Right ventricle myocardium superior (tissue), 1 donor: Measurements from ENCODE around the gene SKIC2. TPM values are rescaled to one million over a fixed set of nuclear protein-coding genes. Genes with fewer than 3 reads are reported as not detected.
A peak's percentile ranks its signal among the peaks of the same experiment; 100 is the strongest.
"Not testable (repeated sequence)": the region's sequence is repeated elsewhere in the genome, so short reads cannot be mapped to it uniquely, and the experiment has no call there.

ENCODE experiments used
- ATAC-seq: fragments of 200-7000 bp; cut with Tn5 transposase; one replicate; pipeline ENCODE4 v1.9.1; 2020; ENCODE audit warnings: mild to moderate bottlenecking; ENCODE audit not compliant: poor library complexity
- DNase-seq: peaks from one replicate; pipeline ENCODE4 v3.0.0-alpha.2; 2020
- intact Hi-C: fragments of 100-400 bp; cut with DNase I; formaldehyde crosslinking; loops from one replicate; pipeline ENCODE4 v1.11.2; 2022
- total RNA-seq: library from RNA; stranded (reverse); fragmentation: NEBNext Ultra II Directional; extraction: Animal tissue kit (Norgen Biotek cat#: 25700); gene quantifications from one replicate; pipeline ENCODE4 v1.2.1, GENCODE V29; 2021
- donor health status: DM: no; HTN: yes; CAD: no; lungs with severe emphysema.

The SKIC2 gene
- total RNA-seq, 1 donor from 2014 or later = 33.6 TPM

DNA sequence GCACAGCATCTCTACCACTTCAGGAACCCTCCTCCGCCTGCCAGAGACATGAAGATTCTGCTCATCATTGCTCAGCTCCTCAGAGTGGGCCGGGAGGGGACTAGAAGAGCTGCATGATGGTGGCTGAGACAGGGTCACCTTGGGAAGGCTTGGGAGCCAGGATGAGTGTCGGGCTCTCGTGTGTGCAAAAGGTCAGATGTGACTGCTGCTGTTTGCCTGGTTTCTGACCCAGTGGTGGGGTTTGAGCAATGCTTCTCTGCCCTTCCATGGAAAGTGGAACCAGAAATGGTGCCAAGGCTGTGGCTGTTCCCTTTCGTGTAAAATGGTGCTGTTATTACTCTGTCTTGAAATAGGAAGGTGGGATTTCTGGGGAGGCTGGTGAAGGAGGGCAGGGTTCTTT, 22.0 kb downstream of the SKIC2 start:
- DNase-seq, intact Hi-C loops, ATAC-seq: not testable (repeated sequence)

DNA sequence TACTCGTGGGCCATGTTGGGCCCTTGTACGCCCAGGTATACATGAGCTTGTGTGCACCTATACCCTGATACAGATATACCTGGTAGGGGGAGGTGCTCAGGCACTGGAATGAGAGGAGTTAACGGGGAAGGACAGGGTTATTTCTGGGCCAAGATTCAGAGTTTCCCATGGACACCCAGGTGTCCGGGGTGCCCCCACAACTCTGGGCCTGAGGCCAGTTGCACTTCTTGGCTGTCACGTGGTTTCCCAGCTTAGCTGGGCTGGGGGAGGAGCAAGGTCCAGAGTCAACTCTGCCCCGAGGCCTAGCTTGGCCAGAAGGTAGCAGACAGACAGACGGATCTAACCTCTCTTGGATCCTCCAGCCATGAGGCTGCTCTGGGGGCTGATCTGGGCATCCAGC, 22.8 kb downstream of the SKIC2 start, which contains the start of gene C4A:
Gene C4A, plus strand, starts transcription at position 314 of the 400 bp plus-strand sequence. Its CDS starts 51 bp downstream, at position 365.
- ATAC-seq = peak; percentile 87

DNA sequence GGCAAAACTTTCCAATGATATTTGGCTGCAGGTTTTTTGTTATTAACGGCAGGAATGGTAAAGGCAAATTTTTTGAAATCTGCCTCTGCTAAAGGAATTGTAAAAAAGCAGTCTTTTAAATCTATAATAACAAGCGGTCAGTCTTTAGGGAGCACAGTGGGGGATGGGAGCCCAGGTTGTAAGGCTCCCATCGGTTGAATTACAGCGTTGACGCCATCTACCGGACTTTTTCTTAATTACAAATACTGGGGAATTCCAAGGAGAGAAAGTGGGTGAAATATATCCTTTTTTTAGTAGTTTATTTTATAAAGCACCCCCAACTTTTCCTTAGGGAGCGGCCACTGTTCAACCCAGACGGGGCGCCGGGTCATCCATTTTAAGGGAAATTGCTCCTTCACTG, 30.4 kb downstream of the SKIC2 start:
- DNase-seq, ATAC-seq, intact Hi-C loops: not testable (repeated sequence)

More for the DNA sequence above, 22.8 kb downstream of the SKIC2 start, which contains the start of gene C4A:
- intact Hi-C loops, DNase-seq: not testable (repeated sequence)

DNA sequence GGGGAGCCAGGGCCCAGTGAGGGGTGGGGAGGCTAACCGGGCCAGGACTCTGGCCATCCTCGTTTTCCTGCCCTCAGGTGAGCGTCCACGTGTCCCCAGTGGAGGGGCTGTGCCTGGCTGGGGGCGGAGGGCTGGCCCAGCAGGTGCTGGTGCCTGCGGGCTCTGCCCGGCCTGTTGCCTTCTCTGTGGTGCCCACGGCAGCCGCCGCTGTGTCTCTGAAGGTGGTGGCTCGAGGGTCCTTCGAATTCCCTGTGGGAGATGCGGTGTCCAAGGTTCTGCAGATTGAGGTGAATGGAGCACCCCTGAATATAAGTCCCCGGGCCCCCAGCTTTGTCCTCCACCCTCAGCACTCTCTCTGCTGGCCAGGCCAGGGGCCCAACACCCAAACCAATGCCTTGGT, 35.4 kb downstream of the SKIC2 start:
- intact Hi-C loops, ATAC-seq, DNase-seq: not testable (repeated sequence)

DNA sequence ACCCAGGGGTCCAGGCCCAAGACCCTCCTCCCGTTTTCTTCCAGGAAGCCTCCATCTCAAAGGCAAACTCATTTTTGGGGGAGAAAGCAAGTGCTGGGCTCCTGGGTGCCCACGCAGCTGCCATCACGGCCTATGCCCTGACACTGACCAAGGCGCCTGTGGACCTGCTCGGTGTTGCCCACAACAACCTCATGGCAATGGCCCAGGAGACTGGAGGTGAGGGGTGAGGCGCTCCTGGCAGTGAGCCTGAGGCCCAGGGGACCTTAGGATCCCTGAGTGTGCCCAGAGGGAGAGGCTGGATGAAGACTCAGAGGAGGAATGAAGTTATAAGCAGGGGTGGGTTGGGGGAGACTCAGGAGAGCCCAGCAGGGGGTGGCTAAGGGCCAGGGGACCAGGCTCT, 37.4 kb downstream of the SKIC2 start:
- DNase-seq, ATAC-seq, intact Hi-C loops: not testable (repeated sequence)

DNA sequence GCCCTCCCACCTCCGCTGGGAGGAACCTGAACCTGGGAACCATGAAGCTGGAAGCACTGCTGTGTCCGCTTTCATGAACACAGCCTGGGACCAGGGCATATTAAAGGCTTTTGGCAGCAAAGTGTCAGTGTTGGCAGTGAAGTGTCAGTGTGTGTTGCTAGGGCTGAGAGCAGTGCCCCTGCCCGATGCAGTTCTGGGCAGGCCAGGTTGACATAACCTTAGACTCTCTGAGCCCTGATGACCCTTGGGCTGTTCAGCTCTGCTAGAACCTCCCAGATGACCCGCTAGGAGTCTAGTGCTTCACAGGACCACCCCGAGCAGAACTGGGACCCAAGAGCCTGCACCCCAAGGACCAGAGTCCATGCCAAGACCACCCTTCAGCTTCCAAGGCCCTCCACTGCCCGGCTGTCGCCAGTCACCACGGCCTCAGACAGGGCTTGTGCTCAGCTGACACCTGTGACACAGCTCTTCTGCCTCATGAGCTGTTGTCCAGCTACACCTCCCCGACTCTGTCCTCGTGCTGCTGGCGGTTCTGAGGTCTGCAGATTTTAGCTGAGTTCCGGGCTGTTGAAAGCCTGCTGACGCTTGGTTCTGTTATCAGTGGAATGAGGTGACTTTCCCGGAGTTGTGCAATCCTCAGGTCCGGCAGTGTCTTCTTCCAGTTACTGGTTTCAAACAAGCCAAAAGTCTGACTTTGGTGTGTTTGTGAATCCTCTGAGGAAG, 43.7 kb downstream of the SKIC2 start:
- intact Hi-C loops, DNase-seq: not testable (repeated sequence)
- peak; percentile 59 for ATAC-seq

DNA sequence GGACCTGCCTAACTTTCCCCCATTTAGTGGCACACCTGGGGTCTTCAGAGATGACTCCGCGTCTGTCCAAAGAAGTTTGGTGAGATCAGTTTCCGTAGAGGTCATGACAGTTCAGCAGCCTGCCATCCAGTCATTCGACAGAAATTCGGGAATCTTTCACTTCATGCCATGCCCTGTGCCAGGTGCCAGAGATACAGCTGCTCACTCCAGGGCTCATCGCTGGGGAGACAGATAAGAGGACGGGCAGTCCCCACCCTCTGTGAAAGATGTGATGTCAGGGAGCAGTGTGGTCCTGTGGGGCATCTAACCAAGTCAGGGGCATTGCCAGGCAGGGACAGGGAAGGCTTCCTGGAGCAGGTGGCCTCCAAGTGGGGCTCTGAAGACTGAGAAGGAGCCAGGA, 44.3 kb downstream of the SKIC2 start:
- intact Hi-C loops, DNase-seq, ATAC-seq: not testable (repeated sequence)

DNA sequence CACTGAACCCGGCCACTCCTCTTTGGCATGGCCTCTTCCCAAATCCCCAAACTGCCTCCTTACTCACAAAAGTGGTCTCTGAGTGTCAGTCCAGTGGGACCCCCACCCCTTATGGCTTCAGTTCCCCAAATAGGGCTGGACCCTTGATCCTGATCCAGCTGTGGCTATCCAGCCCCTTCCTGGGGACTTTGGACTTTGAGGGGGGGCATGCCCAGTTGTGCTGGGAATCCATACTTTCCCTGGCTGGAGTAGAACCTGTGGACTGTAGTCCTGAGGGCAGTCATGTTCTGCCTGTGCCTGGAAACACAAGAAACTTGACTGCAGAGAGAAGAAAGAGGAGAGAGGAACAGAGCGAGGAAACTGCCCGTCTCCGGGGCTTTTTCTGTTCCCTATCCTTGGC, 45.4 kb downstream of the SKIC2 start:
- DNase-seq, ATAC-seq, intact Hi-C loops: not testable (repeated sequence)

DNA sequence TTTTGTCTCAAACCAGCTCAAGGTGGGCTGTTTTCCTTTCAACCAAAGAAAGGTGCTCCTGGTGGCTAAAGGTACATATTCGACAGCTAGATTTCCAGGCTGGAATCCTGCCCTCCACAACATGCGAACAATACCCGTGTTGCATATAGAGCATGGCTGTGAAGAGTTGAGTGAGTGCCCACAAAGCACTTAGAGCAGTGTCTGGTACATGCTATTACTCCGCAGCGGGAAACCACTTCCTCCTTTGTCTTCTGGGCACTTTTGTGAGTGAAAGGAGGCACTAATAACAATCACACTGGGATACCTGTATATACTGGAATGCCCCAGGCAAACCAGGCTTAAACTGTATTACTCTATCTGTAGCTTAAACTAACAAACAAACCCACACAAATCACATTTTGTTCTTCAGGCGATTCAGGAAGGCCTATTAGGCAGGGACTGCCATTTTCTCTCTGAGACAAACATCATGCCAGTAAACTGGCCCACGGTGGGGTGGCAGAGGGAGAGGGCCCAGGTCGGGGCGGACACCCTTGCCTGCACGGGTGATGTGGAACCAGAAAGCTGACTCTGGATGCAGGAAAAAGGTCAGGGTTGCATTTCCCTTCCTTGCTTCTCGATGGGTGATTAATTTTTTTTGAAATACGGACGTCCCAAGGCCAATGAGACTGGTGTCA, 46.0 kb downstream of the SKIC2 start:
- intact Hi-C loops = not testable (repeated sequence)

DNA sequence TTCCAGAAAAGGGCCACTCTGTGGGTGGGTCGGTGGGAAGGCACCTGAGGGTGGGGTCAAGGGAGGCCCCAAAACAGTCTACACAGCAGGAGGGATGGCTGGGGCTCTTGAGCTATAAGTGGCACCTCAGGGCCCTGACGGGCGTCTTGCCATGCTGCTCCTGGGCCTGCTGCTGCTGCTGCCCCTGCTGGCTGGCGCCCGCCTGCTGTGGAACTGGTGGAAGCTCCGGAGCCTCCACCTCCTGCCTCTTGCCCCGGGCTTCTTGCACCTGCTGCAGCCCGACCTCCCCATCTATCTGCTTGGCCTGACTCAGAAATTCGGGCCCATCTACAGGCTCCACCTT, 46.5 kb downstream of the SKIC2 start:
- ATAC-seq = not testable (repeated sequence)

More for the DNA sequence above, 46.0 kb downstream of the SKIC2 start:
- ATAC-seq, DNase-seq: not testable (repeated sequence)

DNA sequence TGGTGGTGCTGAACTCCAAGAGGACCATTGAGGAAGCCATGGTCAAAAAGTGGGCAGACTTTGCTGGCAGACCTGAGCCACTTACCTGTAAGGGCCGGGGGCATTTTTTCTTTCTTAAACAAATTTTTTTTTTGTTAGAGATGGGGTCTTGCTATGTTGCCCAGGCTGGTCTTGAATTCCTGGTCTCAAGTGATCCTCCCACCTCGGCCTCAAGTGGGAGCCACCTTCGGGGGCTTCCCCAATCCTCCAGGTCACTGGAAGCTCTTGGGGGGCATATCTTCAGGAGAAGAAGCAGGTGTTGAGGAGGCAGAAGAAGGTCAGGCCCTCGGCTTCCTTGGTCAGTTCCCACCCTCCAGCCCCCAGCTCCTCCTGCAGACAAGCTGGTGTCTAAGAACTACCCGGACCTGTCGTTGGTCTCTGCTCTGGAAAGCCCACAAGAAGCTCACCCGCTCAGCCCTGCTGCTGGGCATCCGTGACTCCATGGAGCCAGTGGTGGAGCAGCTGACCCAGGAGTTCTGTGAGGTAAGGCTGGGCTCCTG, 47.1 kb downstream of the SKIC2 start:
- intact Hi-C loops, ATAC-seq, DNase-seq: not testable (repeated sequence)

More for the DNA sequence above, 46.5 kb downstream of the SKIC2 start:
- intact Hi-C loops, DNase-seq: not testable (repeated sequence)

DNA sequence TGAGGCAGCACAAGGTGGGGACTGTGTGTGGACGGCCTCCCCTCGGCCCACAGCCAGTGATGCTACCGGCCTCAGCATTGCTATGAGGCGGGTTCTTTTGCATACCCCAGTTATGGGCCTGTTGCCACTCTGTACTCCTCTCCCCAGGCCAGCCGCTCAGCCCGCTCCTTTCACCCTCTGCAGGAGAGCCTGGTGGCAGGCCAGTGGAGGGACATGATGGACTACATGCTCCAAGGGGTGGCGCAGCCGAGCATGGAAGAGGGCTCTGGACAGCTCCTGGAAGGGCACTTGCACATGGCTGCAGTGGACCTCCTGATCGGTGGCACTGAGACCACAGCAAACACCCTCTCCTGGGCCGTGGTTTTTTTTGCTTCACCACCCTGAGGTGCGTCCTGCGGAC, 48.1 kb downstream of the SKIC2 start:
- ATAC-seq, DNase-seq, intact Hi-C loops: not testable (repeated sequence)

DNA sequence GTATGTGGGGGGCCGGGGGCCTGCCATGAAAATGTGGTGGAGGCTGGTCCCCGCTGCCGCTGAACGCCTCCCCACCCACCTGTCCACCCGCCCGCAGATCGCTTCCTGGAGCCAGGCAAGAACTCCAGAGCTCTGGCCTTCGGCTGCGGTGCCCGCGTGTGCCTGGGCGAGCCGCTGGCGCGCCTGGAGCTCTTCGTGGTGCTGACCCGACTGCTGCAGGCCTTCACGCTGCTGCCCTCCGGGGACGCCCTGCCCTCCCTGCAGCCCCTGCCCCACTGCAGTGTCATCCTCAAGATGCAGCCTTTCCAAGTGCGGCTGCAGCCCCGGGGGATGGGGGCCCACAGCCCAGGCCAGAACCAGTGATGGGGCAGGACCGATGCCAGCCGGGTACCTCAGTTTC, 49.1 kb downstream of the SKIC2 start:
- intact Hi-C loops, ATAC-seq, DNase-seq: not testable (repeated sequence)

DNA sequence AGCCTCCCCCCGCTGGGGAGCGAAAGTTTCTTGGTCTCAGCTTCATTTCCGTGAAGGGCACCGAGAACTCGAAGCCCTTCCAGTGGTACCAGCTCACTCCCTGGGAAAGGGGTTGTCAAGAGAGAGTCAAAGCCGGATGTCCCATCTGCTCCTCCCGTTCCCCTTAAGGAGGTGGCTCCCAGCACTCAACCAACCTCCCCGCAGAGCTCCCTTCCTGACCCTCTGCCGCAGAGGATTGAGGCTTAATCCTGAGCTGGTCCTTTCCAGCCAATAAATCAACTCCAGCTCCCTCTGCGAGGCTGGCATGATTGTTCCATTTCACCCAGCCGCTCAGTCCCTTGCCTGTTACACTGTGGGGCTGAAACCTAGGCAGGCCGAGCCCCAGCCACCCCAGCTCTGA, 49.6 kb downstream of the SKIC2 start:
- DNase-seq, ATAC-seq, intact Hi-C loops: not testable (repeated sequence)

DNA sequence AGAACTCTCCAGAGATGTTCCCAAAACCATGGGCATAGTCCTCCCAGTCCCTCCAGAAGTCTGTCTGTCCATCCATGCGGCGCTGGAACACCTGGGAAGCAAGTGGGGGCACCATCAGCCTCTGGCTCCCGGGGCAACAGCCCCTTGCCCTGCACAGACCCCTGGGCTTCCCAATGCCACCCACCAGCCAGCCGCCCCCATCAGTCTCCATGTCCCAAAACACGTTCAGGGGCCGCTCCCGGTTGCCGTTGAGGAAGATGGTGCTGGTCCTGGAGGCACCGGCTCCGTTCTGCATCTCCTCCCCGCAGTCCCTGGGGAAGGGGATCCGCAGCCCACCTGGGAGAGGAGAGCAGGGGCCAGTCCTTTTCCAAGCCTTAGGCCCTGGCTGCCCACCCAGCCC, 50.6 kb downstream of the SKIC2 start:
- DNase-seq, intact Hi-C loops, ATAC-seq: not testable (repeated sequence)

DNA sequence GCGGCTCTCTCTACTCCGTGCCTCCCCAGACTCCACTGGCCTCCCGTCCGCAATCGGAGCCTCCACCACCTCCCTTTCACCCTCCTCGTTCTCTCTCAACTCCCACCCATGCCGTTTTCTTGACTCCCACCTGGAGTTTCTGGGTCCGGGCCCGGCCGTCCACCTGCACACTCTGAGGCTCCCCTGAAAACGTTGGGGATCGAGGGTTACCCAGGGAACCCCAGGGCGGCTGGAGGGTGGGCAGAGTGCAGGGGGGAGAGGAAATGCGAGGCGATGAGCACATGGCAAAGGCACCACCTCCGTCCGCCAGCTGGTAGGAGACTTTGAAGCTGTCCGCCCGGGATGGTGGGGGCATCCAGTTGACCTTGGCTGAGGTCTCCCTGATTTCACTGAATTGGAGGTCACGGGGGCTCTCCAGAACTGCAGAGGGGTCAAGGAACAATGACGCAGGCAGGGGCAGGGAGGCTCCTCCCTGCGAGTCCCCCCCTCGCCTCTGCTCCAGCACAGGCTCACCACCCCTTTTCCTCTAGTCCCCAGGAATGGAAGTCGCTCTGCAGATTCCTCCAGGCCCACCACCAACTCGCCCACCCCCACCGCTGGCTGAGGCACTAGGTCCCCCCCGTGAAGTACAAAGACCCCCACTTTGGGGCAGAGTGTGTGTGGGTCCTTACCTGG, 52.0 kb downstream of the SKIC2 start:
- intact Hi-C loops, ATAC-seq, DNase-seq: not testable (repeated sequence)

DNA sequence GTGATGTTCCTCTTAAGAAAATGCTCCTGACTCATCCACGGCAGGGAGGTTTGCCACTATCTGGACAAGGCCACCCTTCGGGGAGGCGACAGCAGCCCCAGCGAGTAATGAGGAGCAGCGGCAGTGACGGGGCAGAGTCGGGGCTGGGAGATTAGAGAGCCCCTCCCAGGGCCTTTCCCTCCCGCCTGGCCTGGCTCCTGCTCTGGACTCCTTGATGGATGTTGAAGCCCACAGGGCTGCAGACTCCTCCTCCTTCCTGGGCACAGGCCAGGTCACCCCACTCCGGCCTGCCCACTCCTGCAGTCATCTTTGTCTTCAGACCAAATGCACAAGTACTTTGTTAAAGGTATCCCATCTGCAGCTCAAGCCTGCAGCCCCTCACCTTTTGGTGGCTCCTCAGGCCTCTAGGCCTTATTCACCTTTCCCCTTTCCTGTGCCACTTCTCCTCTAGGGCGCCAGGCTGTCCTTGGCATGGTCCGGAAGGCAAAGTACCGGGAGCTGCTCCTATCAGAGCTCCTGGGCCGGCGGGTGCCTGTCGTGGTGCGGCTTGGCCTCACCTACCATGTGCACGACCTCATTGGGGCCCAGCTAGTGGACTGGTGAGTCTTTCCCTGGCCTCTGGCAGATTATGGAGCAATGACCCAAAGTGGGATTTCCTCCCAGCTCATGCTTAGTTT, 54.1 kb downstream of the SKIC2 start:
- ATAC-seq, intact Hi-C loops: not testable (repeated sequence)
- DNase-seq = peak; percentile 47

DNA sequence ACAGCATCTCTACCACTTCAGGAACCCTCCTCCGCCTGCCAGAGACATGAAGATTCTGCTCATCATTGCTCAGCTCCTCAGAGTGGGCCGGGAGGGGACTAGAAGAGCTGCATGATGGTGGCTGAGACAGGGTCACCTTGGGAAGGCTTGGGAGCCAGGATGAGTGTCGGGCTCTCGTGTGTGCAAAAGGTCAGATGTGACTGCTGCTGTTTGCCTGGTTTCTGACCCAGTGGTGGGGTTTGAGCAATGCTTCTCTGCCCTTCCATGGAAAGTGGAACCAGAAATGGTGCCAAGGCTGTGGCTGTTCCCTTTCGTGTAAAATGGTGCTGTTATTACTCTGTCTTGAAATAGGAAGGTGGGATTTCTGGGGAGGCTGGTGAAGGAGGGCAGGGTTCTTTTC, 54.8 kb downstream of the SKIC2 start:
- DNase-seq, intact Hi-C loops, ATAC-seq: not testable (repeated sequence)
